HG03571 (cell line): Measurements from ENCODE around the gene UBE2E1.

Experiments
- ATAC-seq: cut with Tn5 transposase; IDR thresholded peaks from one replicate; pipeline ENCODE4 v1.9.1; 2021; ENCODE audit not compliant: unreplicated experiment

Gene UBE2E1

GRCh38 chr3:23793528-23794134 lies 12.1 kb upstream of the UBE2E1 start:
- no peak for ATAC-seq

DNA sequence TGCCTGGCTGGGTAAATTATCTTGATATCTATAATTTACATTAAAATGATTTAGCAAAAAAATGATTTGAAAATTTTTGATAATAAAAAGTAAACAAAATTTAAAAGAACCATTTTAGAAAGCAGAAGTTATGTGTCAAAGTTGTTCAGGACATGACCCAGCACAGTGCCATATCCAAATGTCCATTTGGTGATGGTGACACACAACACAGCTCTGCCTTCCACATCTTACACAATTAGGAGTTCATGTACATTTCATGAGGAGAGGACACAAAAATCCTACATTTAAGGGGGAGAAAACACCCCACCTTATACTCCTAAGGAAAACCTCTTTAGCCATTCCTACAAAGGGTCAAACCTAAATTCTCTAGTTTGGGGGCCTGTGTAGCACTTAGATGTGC lies 10.7 kb upstream of the UBE2E1 start:
- no peak for ATAC-seq

- no peak for ATAC-seq
Observed at GRCh38 chr3:23796518-23796917, 9.2 kb upstream of the UBE2E1 start.

DNA sequence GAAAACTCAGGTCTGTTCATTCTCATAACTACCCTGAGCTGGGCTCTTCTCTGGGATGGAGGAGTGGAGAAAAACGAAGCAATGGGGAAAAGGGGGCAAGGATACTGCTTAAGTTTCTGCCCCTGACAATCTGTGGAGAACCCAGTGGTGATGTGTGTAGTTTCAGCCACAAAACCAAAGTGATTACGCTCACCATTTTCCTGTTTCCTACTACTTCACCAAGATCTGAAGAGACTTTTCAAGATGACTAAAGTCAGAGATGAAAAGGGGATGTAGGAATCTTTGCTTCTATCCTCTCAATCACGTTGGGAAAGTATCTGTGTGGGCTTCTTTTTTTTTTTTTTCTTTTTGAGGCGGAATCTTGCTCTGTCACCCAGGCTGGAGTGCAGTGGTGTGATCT lies 8.3 kb upstream of the UBE2E1 start:
- ATAC-seq = peak; percentile 80

DNA sequence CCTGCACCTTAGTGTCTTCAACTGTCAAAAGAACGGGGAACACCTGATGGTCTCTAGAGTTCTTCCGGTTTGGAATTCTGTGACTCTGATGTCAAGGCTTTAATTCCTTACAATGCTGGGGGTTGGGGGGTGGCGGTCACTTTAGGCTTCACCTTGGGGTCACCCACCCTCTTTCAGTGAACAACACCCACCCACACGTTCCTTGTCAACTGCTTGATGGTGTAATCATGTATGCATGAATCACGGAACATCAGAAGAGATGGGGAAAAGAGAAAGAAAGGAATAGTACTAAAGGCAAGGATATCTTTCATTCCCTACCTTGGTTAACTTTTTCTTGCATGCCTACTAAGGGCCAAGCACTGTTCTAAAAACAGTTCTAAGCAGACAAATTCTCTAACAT lies 7.3 kb upstream of the UBE2E1 start:
- ATAC-seq = no peak

DNA sequence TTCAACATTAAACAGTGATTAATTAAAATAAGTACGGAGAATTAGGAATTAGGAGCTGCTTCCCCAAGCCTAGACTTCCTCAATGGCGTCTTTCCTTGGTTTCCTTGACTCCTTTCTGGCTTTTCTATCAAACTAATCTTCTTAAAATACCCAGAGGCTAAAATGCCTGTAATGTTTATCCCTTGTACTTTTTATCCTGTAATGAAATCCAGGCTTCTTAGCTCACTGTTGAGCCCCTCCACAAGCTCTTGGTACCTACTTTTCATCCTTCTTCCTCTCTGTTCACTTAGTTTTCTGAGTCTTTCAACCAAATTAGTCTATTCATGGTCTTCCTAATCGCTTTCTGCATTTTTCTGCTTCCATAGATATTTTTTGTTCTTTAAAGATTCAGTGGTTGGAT lies 6.9 kb upstream of the UBE2E1 start:
- no peak for ATAC-seq

- no peak for ATAC-seq
Observed at GRCh38 chr3:23800731-23801130, 5.0 kb upstream of the UBE2E1 start.

DNA sequence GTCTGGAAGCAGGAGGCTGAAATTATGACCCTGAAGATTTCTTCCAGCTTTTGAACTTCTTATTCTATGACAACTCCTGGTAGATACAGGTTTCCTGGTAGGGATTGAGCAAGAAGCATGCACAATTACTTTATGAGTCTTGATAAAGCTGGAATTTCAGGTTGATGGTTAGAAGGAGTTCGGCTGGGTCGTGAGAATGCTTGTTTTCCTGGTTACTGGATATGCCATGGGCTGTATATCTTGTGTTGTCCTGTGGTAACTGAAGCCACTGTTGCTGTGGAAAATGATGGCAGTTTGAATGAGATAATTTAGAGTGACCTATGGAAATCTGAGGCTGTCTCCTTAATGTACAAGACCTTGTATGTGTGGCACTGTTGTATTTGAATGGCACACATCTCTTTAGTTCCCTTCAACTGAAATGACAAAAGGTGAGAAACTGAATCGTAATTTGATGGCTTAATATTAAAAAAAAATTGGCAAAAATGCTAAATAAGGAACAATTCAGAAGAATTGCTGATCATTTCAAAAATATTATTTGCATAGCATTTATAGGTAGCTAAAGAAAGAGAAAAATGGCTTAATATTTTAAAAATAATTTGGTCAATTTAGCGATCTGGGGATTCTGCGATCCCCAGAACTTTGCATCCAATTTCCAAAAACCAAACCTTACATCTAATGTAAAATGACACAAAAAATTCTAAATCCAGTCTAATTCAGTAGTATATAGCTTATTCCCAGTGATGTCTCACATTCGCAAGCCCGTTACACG lies 1.1 kb upstream of the UBE2E1 start:
- ATAC-seq = no peak

- ATAC-seq = no peak
Observed at GRCh38 chr3:23805210-23805632, 534 bp upstream of the UBE2E1 start.

GRCh38 chr3:23806534-23807423 lies 1.0 kb downstream of the UBE2E1 start:
- ATAC-seq = peak; percentile 0

DNA sequence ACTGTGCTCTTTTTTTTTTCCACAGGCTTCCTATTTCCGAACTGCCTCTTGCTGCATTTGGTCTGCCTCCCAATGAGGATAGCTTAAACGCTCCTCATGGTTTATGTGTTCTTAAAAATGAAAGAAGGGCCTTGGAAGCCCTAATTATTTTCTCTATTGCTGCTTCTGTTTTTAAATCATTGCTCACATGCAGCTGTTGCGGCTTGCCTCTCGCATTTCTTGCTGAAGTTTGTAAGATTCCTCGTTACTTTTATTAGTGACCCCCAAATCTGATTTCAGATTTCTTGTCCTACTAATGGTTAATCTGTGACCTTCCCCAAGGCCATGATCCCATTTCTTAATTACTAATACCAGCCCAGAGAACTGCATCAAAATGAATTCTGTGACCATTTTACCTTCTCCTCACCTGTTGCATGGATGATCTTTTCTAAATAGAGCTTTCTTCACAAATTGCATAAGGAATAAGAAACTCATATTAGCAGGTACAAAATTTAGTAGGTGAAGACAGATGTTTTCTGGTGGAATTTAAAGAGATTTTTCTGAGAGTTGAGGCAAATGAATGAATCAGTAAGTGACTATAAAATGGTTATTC lies 1.8 kb downstream of the UBE2E1 start:
- no peak for ATAC-seq

GRCh38 chr3:23808525-23808924 lies 2.8 kb downstream of the UBE2E1 start:
- ATAC-seq = no peak

- no peak for ATAC-seq
Observed at GRCh38 chr3:23809294-23809693, 3.5 kb downstream of the UBE2E1 start.

DNA sequence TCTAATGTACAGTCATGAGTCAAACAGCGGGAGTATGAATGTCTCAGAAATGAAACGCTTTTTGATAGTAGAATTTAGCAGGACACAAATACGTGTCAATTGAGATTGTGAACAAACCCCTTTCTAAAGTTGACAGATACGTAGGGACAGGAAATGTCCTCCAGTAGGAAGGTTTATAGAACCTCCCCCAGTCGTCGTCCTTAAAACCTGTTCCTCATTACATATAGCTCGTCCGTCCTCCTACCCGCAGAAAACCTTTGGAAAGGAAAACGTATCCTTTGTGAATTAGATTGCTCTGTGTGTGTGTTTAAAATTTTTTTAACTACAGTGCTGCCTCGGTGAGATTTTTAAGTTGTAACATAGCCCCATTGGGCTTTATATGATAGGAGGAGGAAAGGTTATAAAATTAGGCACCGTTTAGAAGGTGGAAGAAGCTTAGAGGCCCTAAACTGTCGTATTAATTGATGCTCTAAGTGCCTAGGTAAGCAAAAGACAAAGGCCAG lies 4.1 kb downstream of the UBE2E1 start:
- ATAC-seq = no peak

- ATAC-seq = no peak
Observed at GRCh38 chr3:23810343-23811184, 4.8 kb downstream of the UBE2E1 start.

DNA sequence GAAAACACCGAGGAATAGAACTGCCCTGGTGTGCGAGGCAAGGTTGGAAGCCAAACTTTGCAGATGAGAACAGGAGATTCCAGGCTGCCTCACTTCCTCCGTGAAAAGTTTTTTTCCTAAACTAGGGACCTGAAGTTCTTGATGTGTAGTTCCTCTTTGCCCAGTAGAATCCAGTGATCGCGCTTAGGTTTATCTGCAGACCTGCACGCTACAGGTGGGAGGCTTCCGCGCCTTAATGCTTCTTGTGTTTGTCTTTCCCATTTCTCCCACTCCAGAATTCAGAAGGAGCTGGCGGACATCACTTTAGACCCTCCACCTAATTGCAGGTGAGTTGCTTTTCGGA lies 5.4 kb downstream of the UBE2E1 start:
- no peak for ATAC-seq

DNA sequence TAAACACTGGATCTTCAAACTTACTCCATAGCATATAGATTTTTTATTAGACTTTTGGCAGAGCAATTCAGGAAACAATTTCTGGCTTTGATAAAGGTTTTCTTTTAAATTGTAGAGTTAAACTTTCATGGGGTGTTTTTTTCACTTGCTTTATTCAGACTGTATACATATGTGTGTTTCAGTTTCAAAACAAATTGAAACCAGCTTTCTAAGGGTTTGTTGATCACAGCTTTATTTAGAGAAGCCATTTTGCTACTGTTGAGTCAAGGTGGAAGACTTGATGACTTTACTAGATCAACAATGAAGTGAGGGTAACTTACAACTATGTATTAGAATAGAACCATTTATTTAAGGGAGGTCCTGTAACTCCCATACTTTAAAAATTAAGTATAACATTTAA lies 6.2 kb downstream of the UBE2E1 start:
- peak; percentile 49 for ATAC-seq

DNA sequence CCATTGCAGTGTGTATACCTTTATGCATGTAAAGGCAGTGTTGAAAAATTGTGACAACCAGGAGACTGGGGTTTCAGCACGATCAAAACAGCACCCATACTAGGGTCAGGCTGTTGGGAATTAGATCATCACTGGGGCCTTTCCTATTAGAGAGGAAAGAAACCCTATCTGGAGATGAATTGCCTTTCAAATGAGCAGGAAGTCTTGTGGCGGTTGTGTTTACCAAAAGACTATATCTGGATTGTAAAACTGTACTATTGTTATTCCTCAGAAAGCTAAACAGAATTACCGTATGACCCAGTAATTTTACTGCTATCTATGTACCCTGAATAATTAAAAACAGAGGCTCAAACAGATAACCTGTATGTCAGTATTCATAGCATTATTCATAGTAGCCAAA lies 10.1 kb downstream of the UBE2E1 start:
- no peak for ATAC-seq

- no peak for ATAC-seq
Observed at GRCh38 chr3:23816721-23817120, 11.0 kb downstream of the UBE2E1 start.

- no peak for ATAC-seq
Observed at GRCh38 chr3:23817508-23818223, 11.9 kb downstream of the UBE2E1 start.
